Ureter (tissue), 1 donor: ENCODE measurements around the gene ATP8B2. TPM values are rescaled to one million over a fixed set of nuclear protein-coding genes. Genes with fewer than 3 reads are reported as not detected.
"Not testable (repeated sequence)": the region's sequence is repeated elsewhere in the genome, so short reads cannot be mapped to it uniquely, and the experiment has no call there.

Experiments
- DNase-seq: peaks from one replicate; pipeline ENCODE4 v3.0.0-alpha.2; 2020; ENCODE audit warnings: low spot score
- total RNA-seq: library from RNA; stranded (reverse); gene quantifications from one replicate; pipeline ENCODE4 v1.2.4, GENCODE V29; 2023
- donor health status: DM: yes; HTN: yes; CAD: no.

ATP8B2 gene, protein sequence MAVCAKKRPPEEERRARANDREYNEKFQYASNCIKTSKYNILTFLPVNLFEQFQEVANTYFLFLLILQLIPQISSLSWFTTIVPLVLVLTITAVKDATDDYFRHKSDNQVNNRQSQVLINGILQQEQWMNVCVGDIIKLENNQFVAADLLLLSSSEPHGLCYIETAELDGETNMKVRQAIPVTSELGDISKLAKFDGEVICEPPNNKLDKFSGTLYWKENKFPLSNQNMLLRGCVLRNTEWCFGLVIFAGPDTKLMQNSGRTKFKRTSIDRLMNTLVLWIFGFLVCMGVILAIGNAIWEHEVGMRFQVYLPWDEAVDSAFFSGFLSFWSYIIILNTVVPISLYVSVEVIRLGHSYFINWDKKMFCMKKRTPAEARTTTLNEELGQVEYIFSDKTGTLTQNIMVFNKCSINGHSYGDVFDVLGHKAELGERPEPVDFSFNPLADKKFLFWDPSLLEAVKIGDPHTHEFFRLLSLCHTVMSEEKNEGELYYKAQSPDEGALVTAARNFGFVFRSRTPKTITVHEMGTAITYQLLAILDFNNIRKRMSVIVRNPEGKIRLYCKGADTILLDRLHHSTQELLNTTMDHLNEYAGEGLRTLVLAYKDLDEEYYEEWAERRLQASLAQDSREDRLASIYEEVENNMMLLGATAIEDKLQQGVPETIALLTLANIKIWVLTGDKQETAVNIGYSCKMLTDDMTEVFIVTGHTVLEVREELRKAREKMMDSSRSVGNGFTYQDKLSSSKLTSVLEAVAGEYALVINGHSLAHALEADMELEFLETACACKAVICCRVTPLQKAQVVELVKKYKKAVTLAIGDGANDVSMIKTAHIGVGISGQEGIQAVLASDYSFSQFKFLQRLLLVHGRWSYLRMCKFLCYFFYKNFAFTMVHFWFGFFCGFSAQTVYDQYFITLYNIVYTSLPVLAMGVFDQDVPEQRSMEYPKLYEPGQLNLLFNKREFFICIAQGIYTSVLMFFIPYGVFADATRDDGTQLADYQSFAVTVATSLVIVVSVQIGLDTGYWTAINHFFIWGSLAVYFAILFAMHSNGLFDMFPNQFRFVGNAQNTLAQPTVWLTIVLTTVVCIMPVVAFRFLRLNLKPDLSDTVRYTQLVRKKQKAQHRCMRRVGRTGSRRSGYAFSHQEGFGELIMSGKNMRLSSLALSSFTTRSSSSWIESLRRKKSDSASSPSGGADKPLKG
- 40.7 TPM for total RNA-seq

DNA sequence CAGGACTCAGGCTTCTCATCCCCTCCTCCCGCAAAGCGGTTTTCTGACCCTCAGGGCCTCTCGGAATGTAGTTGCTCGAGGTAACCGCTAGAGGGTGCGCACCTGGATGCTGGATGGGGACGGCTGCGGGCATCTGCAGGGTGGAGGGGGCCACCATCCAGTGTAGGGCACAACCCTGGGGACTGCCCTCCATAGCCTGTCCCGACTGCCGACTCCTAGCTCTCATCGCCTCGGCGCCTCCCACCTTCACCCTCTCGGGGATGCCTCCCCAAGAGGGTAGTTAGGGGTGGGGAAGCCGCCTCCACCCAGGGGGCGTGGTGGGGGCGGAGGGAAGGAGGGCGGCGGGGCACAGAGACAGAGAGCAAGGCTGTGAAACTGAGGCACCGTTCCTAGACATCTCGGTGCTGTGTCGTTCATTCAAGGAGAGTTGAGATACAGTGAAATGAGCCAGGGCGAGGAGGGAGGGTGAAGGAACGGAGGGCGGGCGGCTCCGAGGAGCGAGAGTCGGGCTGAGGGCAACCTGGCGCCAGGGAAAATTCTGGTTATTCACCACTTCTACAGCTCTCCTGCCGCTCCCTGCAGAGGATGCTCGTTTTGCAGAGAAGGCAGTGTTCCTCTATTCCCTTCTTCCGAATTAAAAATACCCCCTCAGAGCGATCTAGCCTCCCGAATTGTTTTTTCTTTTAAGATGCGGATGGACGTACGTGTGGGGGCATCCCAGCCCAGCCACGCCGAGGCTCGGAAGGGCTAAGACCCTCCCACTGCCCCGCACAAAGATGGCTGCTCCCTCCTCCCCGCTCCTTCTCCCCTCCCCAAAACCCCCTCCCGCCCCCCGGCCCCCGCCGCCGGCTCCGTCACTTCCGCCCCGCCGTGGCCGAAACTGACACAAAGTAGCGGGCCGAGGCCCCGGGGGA lies at the start of gene ATP8B2:
Gene ATP8B2, plus strand, starts transcription at position 857 of the 914 bp plus-strand sequence. CDS start 2,617 bp downstream, outside the sequence.
- peak; percentile 75 for DNase-seq

DNA sequence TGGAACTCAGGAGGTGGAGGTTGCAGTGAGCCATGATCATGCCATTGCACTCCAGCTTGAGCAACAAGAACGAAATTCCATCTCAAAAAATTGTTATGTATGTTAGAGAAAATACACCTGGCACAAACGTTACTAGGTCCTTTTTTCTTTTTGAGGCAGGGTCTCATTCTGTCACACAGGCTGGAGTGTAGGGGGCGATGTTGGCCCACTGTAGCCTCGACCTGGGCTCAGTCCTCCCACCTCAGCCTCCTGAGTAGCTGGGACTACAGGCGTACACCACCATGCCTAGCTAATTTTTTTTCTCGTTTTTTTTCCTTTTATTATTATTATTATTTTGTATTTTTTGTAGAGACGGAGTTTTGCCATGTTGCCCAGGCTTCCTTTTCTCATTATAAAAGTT lies 48.5 kb upstream of the ATP8B2 start:
- no peak for DNase-seq

DNA sequence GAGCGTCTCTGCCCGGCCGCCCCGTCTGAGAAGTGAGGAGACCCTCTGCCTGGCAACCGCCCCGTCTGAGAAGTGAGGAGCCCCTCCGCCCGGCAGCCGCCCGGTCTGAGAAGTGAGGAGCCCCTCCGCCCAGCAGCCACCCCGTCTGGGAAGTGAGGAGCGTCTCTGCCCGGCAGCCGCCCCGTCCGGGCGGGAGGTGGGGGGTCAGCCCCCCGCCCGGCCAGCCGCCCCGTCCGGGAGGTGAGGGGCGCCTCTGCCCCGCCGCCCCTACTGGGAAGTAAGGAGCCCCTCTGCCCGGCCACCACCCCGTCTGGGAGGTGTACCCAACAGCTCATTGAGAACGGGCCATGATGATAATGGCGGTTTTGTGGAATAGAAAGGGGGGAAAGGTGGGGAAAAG lies 37.7 kb upstream of the ATP8B2 start:
- not testable (repeated sequence) for DNase-seq

DNA sequence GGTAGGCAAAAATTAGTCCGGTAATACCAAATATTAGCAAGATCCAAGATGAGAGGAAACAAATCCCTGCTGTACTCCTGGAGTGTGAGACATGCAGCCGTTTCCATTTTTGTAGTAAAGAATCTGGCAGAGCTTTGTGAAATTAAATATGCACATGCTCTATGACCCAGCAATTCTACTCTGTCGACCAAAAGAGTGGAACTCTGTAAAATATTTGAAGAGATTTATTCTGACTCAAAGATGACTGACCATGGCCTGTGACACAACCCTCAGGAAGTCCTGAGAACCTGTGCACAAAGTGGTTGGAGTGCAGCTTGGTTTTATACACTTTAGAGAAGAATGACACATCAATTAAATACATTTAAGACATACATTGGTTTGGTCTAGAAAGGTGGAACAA lies 36.7 kb upstream of the ATP8B2 start:
- no peak for DNase-seq

DNA sequence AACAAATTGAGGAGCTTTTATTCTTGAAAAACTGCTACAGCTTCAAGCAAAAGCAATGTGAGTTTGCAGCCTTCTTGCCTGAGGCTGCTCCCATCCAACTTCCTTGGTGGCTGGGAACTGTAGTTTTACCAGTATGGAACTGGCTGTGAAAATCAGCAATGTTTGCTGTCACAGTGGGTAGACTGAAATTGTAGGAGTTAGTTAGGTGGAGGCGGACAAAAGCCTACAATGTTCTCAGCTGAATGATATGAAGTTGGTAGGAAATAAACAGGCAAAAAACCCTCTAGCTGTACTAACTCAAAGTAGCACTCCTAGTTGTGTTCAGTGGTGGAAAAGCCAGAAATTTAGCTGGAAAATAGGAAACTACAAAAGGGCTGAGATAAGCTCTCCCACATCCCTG lies 34.4 kb upstream of the ATP8B2 start:
- DNase-seq = no peak

DNA sequence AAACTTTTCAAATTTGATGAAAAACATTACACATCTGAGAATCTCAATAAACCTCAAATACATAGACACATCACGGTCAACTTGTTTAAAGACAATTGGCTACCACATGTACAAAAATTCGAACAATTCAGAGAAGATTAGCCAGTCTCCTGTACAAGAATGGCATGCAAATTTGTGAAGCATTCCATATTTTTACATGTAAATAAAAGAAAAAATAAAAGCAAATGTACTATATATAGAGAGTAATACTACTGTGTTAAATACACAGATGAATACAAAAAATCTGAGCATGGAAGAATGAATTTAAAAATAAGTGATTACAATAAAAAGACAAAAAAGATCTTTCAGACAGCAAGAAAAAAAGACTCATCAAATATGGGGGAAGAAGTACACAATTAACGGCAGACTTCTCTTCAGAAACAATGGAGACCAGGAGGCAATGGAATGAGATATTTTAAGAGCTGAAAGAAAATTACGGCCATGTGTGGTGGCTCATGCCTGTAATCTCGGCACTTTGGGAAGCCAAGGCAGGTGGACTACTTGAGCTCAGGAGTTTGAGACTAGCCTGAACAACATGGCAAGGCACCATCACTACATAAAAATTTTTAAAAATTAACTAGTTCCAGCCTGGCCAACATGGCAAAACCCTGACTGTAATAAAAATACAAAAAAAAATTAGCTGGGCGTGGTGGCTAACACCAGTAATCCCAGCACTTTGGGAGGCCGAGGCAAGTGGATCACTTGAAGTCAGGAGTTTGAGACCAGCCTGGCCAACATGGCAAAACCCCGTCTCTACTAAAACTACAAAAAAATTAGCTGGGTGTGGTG lies 29.7 kb upstream of the ATP8B2 start:
- DNase-seq = no peak

DNA sequence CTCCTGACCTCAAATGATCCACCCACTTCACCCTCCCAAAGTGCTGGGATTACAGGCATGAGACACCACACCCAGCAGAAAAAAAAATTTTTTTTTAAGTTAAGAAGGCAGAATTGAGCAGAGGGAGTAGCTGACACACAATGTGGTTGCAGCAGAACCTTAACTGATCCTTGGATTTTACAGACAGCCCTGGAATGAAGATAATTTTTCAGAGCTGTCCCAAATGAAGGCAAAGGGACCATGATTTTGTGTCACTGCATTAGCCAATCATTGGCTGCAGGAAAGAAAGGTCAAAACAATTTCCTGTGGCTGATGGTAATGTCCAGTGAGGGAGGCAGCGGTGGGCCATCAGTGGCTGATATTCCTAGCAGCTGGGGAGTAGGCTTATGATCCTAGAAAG lies 23.7 kb upstream of the ATP8B2 start:
- no peak for DNase-seq

DNA sequence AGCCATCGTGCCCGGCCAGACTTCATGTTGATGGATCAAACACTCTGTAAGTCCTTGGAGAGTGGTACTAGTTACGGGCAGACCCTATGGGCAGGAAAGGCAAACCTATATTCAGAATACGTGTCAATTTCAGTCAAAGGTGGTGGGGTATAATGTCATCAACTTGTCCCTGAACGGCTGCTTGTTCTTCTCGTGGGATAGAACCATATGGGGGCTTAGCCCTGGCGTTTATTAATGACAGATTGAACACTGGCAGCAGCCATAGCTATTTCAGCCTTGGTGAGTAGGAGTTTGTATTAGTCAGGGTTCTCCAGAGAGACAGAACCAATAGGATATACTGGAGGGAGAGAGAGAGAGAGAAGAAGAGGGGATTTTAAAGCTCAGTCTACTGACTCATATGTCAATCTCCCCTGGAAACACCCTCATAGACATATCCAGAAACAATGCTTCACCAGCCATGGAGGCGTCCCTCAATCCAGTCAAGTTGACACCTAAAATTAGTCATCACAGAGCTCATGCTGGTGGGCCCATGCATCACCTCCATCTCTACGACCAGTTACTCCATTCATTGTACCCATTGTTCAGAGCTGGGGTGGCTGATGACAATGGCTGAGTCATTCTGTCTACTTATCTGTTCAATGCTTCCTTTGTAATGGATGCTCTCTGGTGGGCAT lies 20.5 kb upstream of the ATP8B2 start:
- no peak for DNase-seq

DNA sequence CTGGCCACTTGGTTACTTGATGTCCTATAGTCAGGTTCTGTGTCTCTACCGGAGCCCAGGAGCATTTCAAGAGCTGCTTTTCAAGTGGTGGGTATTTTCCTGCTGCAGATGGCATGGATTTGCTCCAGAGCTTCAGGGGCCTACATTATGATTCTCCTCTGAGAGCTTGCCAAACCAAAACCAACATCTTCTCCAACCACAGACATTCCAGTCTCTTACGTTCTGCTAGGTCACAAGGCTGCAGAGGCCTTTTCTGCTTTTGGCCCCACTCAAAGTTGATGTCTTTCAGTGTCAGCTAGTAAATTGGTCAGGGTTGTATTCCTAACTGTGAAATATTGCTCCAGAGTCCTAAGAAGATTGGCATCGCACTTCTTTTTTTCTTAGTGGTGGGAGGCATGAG lies 19.2 kb upstream of the ATP8B2 start:
- DNase-seq = no peak

DNA sequence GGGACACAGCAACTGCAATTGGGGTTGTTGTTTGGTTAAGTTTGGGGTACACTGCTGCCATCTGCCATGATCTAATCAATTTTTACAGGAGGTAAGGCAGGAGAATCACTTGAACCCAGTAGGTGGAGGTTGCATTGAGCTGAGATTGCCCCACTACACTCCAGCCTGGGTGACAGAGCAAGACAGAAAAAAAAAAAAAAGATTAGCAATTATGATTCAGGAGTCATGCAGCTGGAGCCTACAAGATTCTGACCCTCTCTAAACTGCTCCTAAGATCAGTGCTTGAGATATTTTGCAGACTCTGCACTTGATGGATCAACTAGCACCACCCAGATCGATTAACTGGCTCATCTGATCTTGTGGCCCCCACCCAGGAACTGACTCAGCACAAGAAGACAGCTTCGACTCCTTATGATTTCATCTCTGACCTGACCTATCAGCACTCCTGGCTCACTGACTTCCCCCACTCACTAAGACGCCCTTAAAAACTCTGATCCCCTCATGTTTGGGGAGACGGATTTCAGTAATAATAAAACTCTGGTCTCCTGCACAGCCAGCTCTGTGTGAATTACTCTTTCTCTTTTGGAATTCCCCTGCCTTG lies 17.6 kb upstream of the ATP8B2 start:
- DNase-seq = not testable (repeated sequence)

DNA sequence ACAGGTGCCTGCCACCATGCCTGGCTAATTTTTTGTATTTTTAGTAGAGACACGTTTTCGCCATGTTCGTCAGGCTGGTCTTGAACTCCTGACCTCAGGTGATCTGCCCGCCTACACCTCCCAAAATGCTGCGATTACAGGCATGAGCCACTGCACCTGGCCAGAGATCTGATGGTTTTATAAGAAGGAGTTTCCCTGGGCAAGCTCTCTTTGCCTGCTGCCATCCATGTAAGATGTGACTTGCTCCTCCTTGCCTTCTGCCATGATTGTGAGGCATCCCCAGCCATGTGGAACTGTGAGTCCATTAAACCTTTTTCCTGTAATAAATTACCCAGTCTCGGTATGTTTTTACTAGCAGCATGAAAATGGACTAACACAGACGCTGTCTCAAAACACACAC lies 16.2 kb upstream of the ATP8B2 start:
- not testable (repeated sequence) for DNase-seq

DNA sequence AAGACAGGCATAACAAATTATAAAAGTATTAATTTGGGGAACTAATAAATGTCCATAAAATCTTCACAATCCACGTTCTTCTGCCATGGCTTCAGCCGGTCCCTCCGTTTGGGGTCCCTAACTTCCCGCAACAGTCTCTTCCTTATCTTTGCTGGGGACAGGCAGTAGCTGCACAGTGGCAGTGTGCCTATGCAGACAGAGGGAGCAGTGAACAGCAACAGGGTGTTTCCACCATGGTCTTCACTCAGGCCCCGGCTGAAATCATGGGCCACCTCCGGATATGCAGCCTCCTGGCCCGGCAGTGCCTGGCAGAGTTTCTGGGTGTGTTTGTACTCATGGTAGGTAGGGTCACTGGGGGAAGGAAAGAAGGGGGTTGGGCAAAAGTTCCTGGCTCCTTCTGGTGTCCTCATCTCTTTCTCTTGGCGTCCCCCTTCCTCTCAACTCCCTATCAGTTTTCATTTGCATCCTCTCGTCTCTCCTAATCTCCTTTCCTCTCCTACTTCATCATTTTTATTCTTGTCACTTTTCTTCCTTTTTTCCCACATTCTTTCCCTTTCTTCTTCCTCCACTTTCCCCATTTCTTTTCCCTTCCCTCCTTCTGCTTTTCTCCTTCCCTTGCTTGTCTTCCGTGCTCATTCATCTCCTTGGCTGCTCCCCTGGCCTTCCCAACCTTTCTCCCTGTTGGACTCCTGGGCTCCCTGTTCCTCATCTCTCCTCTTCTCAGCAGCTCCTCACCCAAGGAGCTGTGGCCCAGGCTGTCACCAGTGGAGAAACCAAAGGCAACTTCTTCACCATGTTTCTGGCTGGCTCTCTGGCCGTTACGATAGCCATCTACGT lies 12.9 kb upstream of the ATP8B2 start:
- not testable (repeated sequence) for DNase-seq

DNA sequence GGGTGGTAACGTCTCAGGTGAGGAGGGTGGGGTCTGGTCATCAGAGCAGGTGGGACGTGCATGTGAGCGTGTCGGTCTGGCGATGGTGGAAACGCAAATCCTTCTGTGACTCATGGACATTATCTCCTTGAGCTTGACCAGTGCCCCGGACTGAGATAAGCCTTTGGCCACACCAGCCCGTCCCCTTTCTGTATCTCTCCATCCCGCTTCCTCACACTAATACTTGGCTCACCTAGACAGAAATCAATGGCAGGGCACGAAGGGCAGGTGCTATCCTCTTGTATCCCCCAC lies 12.3 kb upstream of the ATP8B2 start:
- DNase-seq = no peak

DNA sequence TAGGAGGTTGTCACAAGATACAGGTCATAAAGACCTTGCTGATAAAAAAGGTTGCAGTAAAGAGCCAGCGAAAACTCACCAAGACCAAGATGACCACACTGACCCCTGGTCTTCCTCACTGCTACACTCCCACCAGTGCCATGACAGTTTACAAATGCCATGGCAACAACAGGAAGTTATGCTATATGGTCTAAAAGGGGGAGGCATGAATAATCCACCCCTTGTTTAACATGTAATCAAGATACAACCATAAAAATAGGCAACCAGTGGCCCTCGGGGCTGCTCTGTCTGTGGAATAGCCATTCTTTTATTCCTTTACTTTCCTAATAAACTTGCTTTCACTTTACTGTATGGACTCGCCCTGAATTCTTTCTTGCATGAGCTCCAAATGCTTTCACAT lies 11.1 kb upstream of the ATP8B2 start:
- DNase-seq = not testable (repeated sequence)

DNA sequence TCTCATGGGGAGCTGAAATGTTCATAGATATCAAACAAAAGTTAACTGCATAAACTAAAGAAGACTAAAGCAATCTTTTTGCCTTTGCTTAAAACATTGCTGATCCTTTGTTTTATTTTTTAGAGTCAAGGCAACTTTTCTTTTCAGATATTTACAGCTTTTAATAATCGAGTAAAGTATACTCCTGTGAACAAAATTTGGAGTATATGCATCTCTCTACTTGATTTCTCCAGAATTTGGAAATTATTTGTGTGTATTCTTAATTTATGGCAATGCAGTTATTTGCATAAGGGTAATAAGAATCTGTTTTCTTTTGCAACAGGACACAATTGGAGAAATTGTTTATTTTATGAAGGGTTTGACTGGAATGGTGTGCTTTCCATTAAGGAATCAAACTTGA lies 8.6 kb upstream of the ATP8B2 start:
- no peak for DNase-seq

DNA sequence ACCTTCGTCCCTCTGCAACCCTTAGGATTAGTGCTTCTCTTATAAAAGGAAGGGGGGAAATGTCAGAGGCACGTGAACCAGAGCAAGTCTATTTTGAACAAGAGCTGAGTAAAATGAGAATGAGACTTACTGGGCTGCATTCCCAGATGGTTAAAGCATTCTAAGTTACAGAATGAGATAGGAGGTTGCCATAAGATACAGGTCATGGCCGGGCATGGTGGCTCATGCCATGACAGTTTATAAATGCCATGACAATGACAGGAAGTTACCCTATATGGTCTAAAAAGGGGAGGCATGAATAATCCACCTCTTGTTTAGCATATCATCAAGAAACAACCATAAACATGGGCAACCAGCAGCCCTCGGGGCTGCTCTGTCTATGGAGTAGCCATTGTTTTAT lies 6.9 kb upstream of the ATP8B2 start:
- no peak for DNase-seq

DNA sequence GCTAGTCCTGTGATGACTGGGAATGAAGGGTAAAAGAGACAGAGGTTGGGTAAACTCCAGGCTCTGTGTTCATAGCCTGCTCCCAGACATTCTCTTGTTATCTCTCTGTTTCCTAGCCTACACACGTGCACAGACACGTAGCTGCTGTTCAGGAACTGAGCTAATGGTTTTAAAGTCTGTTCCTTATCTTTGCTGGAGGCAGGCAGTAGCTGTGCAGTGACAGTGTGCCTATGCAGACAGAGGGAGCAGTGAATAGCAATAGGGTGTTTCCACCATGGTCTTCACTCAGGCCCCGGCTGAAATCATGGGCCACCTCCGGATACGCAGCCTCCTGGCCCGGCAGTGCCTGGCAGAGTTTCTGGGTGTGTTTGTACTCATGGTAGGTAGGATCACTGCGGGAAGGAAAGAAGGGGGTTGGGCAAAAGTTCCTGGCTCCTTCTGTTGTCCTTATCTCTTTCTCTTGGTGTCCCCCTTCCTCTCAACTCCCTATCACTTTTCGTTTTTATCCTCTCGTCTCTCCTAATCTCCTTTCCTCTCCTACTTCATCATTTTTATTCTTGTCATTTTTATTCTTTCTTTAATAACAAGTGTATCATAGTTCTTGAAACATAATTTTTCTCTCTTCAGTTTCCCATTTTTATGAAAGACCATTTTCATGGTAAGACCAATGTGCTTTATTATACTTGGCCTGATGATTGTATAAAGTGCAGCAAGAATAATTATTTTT lies 4.3 kb upstream of the ATP8B2 start, which contains the start of gene AQP10:
Gene AQP10, plus strand, starts transcription at position 212 of the 727 bp plus-strand sequence. Its CDS starts 63 bp downstream, at position 275.
- DNase-seq = no peak

DNA sequence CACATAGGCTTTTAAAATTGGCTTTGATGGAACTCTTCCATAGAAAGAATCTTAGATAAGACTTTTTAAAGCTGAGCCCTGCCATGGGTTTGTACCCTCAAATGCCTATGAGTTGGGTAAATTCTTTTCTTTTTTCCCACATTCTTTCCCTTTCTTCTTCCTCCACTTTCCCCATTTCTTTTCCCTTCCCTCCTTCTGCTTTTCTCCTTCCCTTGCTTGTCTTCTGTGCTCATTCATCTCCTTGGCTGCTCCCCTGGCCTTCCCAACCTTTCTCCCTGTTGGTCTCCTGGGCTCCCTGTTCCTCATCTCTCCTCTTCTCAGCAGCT lies 3.8 kb upstream of the ATP8B2 start:
- not testable (repeated sequence) for DNase-seq
